Activated CD4-positive, alpha-beta T cell treated with anti-CD3 and anti-CD28 coated beads, Interleukin-2, Interleukin-4, amounts not matched to agents 100 ng/mL and 50 ng/mL, durations not matched to agents 16 hours and 8 hours (primary cell): Measurements from ENCODE around the gene AEN.
"Not testable (repeated sequence)": the region's sequence is repeated elsewhere in the genome, so short reads cannot be mapped to it uniquely, and the experiment has no call there.

Experiments
- DNase-seq: peaks from one replicate; pipeline ENCODE4 v3.0.0-alpha.2; 2020; ENCODE audit warnings: low spot score

AEN gene

GRCh38 chr15:88631464-88632028, 10.4 kb downstream of the AEN start:
- DNase-seq: no peak

- not testable (repeated sequence) for DNase-seq
These were observed 11.7 kb downstream of the AEN start for GRCh38 chr15:88632797-88633196.

- no peak for DNase-seq
These were observed 13.3 kb downstream of the AEN start for GRCh38 chr15:88634449-88634848.

- peak; percentile 66 for DNase-seq
These were observed 14.2 kb downstream of the AEN start for GRCh38 chr15:88635318-88635717.

GRCh38 chr15:88636050-88636449, 14.9 kb downstream of the AEN start:
- DNase-seq: no peak

- DNase-seq: no peak
These were observed 15.5 kb downstream of the AEN start for GRCh38 chr15:88636654-88637053.

GRCh38 chr15:88637436-88637835, 16.3 kb downstream of the AEN start:
- DNase-seq: no peak

- no peak for DNase-seq
These were observed 16.9 kb downstream of the AEN start for GRCh38 chr15:88637841-88638625.

GRCh38 chr15:88638626-88639372, 17.7 kb downstream of the AEN start, which contains the start of gene ISG20:
Gene ISG20 (plus strand): TSS chr15:88639016. CDS start chr15:88639367, 351 bp downstream.
- peak; percentile 98 for DNase-seq

- DNase-seq: no peak
These were observed 20.9 kb downstream of the AEN start for GRCh38 chr15:88641959-88642452.

GRCh38 chr15:88642514-88642913, 21.4 kb downstream of the AEN start:
- not testable (repeated sequence) for DNase-seq

- no peak for DNase-seq
These were observed 23.6 kb downstream of the AEN start for GRCh38 chr15:88644741-88645140.

GRCh38 chr15:88645171-88646087, 24.3 kb downstream of the AEN start:
- DNase-seq: no peak

- DNase-seq: no peak
These were observed 24.9 kb downstream of the AEN start for GRCh38 chr15:88646088-88646405.

GRCh38 chr15:88646951-88647350, 25.8 kb downstream of the AEN start:
- DNase-seq: no peak

- no peak for DNase-seq
These were observed 26.4 kb downstream of the AEN start for GRCh38 chr15:88647351-88648105.

GRCh38 chr15:88648357-88649214, 27.4 kb downstream of the AEN start:
- no peak for DNase-seq

- peak; percentile 39 for DNase-seq
These were observed 28.2 kb downstream of the AEN start for GRCh38 chr15:88649286-88649733.

- DNase-seq: no peak
These were observed 28.8 kb downstream of the AEN start for GRCh38 chr15:88649753-88650551.
